NCI-H2196 (cell line): ENCODE data around the gene VTI1A.

ENCODE experiments used
- DNase-seq: peaks from one replicate; lab custom pipeline; 2025; ENCODE audit not compliant: unreplicated experiment; lab: John Stamatoyannopoulos, UW

The VTI1A gene

DNA sequence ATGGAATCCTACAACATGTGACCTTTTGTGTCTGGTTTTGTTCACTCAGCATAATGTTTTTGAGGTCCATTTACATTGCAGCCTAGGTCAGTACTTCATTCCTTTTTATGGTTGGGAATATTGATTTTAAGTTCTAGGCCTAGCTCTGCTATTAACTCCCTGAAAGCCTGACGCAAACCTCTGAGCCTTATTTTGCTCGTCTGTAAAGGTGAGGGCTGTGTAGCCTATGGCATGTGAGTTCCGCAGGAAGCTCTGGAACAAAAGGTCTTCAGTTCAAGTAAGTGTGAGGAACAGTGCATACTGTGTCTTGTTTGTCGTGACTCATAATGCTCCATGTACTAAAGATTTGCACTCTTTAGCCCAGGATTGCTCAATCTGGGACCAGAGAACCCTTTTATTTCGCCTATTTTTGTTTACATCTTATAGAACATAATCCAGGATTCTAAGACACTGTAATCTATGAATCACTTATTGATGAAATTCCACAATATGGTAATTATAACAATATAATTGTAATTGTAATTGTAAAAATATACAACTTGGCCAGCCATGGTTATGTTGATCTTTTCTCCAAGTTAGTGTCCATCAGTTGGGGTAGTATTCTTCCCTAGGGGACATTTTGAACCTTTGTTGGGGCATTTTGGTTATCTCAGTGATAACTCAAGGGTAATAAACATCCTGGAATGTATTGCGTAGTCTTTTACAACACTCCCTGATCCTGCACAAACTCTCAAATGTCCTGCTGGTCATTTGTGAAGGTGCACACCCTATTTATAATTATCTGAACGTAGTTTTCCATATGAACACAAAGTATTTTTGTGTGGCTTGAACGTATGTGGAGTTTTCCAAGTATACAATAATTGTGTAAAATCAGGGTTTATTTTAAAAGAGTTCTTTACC, 184.7 kb downstream of the VTI1A start:
- no peak for DNase-seq

GRCh38 chr10:112634096-112634830, 187.2 kb downstream of the VTI1A start:
- no peak for DNase-seq

GRCh38 chr10:112637901-112638300, 190.9 kb downstream of the VTI1A start:
- DNase-seq: no peak

DNA sequence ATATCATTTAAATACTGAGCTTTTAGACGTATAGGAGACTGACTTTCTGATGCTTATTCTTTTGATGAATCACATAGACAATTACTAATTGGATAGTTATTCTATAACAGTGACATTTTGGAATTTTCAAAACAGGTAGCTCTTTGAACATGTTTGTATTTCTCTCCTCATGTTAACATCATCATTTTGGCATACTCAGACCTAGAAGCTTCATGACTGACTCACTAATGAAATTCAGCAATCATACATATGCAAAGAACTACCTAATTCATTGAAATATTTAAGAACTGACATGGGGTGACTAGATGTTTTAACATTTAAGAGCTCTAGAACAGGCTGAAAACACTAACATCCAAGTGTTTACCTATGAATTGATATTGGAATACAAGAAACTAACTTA, 192.3 kb downstream of the VTI1A start:
- no peak for DNase-seq

- DNase-seq: no peak
Measured at GRCh38 chr10:112640638-112641037, 193.6 kb downstream of the VTI1A start.

GRCh38 chr10:112643600-112644264, 196.7 kb downstream of the VTI1A start:
- DNase-seq: no peak

DNA sequence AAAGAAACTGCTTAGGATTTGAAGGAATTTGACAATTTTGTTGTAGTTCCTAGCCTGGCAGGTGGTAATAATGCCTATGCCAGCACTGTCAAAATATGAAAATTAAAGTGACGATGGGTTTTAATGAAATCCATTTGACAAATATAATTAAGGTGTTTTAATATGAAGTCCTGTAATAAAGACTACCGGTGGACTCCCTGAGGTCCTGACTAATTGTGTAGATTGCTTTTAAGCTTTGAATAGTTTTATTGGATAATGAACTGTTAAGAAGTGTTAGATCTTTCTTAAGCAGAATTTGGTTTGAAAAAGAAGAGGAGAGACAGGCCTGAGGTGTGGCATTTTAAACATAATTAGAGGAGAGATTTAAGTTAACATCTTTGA, 197.2 kb downstream of the VTI1A start:
- DNase-seq: no peak

DNA sequence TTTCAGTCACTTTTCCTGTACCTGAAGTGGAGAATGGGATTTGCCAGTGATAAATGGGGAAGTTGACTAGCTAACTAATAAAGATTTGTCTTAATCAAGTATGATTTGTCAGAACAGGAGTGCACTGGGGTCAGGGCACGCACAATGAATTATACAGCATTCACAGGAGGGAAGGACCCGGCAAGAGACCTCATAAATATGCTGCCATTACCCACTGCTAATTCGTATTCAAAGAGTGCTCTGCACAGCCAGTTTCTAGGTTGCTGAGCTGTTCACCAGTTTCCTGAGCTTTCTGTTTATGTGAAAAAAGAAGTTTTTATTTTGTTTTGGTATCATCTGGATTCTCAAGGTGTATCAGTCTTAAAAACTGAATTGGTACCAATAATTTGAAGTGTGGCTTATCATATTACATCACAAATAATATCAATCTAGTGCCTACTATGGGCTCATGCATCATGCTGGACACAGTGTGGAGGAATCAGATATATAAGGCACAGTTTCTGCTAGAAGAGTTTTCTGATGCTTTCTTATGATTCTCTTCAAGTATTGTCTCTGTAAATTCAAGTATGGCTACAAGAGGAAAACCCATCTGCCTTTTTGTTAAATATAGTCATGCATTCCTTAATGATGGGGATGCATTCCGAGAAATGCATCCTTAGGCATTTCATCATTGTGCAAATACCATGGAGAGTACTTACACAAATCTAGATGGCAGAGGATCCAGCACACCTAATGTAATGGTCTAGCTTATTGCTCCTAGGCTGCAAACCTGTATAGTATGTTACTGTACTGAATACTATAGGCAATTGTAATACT, 202.2 kb downstream of the VTI1A start:
- DNase-seq: no peak

DNA sequence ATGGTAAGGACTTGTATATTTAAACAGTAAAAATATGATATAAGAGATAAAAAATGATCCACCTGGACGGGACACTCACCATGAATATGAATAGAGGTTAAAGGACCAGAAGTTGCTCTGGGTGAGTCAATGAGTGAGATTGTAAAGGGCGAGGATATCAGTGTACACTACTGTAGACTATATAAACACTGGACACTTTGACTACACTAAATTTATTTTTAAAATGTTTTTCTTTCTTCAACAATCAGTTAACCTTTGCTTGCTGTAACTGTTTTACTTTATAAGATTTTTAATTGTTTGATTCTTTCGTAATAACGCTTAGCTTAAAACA, 202.8 kb downstream of the VTI1A start:
- no peak for DNase-seq

- no peak for DNase-seq
Measured at GRCh38 chr10:112650588-112651030, 203.6 kb downstream of the VTI1A start.

DNA sequence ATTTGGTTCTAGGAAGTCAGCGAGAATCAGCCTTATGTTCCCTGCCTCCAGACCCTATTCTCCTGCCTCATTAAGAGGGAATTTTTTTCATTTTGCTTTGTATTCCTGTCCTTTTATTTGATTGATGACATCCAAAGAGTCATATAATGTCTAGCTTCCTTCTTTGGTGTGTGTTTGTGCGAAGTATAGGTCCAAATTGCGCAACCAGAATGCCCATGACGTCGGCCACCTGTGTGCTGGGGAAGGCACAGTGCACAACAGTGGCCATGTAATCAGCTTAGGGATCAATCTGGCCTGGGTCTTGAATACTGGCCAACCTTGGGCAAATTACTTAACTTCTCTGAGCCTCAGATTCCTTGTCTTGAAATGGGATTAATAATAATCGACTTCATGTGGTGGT, 206.2 kb downstream of the VTI1A start:
- no peak for DNase-seq

DNA sequence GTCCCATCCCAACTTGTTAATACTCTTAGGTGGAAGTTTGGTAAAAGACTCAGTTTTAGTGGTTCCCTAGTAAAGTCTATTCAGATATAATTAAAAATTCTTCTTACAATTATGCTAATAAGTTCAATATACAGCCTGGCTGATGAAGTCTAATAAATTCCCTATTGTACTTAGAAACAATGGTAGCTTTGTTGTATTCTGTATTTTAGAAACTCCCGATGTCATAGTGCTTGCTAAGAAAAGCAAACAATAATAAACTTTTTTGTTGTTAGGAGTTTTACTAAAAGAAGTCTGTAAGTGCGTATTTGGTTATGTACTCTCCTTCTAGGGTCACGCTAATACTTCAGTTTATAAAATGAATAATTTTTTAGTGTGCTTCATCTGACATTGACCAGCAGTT, 206.8 kb downstream of the VTI1A start:
- no peak for DNase-seq

- DNase-seq: no peak
Measured at GRCh38 chr10:112654794-112655193, 207.8 kb downstream of the VTI1A start.

DNA sequence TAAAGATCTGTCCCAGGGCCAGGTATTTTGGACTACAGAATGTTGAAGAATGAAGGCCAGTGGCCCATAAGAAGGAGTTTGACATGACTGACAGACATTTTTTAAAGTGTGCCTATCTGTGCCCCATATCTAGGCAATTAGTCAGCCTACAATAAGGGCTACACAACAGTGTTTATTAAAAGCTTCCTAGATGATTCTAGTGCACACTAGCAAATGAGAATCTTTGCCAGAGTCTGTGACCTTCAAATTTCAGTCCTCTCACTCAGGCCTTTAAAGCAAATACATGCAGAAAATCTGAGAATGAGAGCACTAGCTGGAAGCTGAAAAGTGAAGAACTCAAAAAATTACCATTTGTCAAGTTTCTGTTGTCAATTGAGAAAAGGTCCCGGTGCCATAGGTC, 208.7 kb downstream of the VTI1A start:
- no peak for DNase-seq

DNA sequence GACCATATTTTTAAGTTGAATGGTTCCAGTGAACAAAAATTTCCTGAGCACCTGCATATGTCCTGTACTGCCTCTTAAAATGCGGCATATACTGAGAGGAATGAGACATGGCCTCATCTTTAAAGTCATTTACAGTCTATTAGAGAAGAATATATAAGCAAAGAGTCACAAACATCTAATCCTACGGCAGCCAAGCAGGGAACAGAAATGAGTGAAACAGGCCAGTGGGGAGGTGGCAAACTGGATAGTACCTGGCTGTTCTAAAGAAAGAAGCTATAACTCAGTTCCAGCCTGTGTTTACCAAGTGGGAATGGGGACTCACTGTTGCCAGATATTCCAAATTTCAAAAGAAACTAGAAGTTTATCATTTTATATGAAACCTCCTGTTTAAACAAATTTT, 211.4 kb downstream of the VTI1A start:
- DNase-seq: no peak

GRCh38 chr10:112658900-112659638, 212.1 kb downstream of the VTI1A start:
- DNase-seq: no peak

DNA sequence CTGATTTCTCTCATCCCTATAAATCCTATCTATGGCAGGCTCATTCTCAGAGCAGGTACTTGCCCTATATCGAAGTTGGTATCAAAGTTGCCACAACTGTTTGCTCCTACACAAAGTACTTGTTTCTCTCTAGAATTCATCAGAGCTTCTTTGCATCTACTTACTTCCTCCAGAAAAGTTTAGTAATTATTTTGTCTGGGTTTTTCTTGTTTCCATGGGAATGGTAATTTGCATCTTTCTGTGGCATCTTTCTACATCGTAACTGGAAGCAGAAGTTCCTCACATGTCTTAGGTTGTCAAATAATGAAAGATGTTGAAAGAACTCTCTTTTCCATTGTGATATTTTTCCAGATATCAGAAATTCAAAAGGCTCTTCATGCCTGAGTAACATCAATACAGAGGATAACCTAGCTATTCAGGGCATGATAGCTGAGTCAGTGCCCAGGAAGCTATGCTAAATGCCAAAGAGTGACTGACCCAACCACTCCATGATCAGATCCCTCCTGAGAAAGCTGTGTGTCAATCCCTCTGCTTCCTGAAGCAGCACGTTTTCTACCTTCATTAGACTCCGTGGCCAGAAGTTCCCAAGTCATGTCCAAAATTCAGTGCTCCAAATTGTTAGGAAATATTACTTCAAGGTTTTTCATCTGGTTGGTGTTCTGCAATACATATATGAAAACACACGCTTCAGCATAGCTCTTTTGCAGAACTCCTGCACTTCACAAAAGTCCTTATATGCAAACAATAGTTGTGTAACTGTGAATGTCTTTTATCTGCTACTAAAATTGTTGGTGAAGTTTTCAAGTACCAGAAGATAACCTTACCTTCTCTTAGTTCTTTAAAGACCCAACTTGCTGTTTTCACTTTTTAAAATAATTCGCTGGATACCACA, 216.5 kb downstream of the VTI1A start:
- no peak for DNase-seq

GRCh38 chr10:112666094-112666493, 219.1 kb downstream of the VTI1A start:
- DNase-seq: no peak

- no peak for DNase-seq
Measured at GRCh38 chr10:112669989-112670388, 223.0 kb downstream of the VTI1A start.
